GM19035 (cell line): ENCODE measurements around the gene DIDO1.
"Not testable (repeated sequence)": the region's sequence is repeated elsewhere in the genome, so short reads cannot be mapped to it uniquely, and the experiment has no call there.

ENCODE experiments used
- ATAC-seq: cut with Tn5 transposase; IDR thresholded peaks from one replicate; pipeline ENCODE4 v1.9.1; 2021; ENCODE audit not compliant: unreplicated experiment

Gene DIDO1

GRCh38 chr20:62880935-62881661, 45.2 kb downstream of the DIDO1 start:
- no peak for ATAC-seq

GRCh38 chr20:62880147-62880934, 46.0 kb downstream of the DIDO1 start:
- no peak for ATAC-seq

DNA sequence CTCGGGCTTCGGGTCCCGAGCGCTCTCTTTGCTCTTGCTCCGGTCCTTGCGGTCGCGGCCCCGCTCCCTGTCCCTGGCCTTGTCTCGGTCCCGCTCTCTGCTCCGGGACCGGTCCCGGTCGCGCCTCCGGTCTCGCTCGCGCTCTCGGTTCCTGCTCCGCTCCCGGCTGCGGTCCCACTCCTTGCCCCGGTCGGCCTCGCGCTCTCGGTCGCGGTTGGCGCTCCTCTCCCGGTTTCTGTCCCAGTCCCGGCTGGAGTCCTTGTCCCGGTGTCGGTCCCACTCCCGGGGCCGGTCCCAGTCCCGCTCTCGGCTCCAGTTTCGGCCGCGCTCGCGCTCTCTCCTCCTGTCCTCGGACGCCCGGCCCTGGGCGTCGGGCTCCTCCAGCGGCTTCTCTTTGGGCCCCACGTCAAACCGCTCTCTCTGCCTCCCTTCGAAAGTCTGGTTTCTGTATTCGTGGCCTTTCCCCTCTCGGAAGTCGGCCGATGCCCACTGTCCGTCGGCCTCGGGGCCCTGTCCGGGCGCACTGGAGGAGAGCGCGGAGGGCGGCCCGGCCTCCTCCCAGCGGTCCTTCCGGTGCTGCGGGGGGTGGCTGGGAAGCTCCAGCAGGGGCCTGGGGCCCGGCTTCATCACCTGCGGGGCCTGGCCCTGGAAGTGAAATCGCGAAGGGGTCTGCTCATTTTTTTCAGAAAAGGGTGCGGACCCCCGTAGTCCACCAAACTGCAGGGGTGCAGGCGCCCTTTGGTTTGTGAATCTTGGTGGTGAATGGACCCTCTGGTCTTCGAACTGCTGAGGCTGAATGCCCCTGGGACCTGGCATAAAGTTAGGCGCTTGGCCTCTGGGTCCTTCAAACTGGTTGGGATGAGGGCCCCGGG, 46.8 kb downstream of the DIDO1 start:
- no peak for ATAC-seq

DNA sequence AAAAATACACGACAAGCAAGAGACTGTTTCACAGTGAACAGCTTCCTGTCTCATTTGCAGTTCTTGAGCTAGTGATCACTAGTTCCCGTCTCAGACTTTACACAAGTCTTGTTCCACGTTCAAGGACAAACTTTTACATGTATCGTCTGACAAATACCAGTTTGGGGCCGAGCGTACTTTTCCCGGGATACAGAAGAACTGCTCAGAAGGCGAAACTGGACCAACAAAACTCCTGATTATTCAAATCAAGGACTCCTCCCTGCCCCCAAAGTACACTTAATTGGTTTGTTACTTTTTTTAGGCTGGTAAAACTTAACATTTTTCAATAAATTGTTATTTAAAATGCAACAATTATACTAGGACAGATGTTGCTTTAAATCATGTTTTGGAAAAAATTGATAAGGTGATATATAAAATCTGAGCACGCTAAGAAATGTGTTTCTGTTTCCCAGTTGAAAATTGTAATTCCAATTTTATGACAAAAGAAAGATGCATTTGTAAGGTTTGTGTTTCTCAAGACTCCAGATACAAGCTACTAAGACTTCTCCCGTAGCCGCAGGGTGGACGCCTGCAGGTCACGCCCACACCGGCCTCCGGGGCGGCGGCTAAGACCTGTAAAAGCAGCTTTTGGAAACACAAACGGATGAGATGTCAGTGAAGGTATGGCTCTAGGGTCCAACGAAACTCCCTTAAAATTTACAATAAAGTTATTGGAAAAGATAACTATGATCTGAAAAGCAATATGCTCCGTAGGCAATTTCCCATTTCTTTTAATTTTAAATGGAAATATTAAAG, 47.9 kb downstream of the DIDO1 start:
- no peak for ATAC-seq

- ATAC-seq = no peak
These were observed 49.1 kb downstream of the DIDO1 start for GRCh38 chr20:62876902-62877816.

DNA sequence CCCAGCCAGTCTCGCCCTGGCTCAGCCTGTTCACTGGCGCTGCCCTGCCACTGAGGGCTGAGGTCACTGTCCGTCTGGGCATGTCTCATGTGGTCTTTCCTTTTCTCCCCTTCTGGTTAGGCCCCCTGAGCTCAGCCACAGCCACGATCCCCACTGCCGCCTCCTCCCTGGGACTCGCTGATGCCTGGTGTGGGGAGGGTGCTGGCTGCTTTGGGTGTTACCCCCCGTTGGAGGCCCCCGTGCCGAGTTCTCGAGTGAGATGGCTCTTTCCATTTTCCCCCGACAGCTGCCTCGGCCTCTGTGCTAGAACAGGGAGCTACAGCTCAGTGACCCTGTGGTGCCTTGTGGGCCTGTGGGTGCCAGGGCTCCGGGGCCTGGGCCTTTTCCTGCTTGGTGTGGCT, 49.8 kb downstream of the DIDO1 start:
- no peak for ATAC-seq

DNA sequence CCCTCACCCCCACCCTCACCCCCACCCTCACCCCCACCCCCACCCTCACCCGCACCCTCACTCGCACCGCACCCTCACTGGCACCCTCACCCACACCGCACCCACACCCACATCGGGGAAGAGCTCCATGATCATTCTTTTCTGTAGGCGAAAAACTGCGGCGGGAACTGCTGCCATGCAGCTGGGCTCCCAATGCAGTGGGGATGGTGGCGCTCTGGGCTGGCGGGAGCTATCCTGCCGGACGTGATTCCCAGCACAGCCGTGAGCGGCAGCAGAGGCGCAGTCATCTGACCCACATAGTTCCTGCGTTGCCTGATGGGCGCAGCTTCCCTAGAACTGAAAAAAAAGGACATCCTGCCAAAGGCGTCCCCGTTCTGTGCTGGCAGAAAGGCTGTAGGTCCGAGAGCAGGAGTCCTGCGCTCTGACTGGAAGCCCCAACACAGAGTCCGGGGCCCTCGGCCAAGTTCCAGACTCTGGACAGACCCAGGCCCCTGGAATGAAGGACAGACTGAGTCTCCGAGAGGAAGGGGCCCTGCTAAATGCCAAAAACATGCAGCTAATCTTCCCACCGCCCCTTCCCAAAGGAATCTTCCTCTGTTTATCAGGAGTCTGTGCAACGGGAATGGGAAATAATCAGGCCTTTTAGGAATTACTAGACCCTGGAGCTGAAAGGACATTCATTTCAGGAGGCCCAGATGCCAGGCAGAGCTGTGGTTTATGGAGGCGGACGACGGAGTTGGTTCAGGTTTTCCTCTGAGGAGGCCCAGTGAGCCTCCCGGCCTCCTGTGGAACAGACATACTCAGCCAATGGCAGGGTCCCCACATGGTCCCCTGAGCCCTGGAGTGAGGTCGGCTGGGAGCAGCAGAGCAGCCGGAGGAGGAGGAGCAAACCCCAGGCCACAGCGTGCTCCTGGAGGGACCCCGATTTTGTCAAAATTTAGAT, 50.6 kb downstream of the DIDO1 start:
- no peak for ATAC-seq

DNA sequence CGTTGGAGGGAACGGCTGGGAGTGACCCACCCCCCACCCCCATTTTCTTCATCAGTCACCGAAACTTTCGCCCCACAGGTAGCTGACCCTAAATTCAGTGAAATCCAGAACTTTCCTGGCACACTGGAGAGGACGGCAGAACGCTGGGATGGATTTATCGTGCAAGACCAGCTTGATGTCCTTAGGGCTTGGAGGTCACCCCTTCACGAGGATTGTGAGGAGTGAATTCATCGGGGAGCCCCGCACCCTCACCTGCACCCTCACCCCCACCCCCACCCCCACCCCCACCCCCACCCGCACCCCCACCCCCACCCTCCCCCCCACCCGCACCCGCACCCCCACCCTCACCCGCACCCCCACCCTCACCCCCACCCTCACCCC, 51.4 kb downstream of the DIDO1 start:
- no peak for ATAC-seq

DNA sequence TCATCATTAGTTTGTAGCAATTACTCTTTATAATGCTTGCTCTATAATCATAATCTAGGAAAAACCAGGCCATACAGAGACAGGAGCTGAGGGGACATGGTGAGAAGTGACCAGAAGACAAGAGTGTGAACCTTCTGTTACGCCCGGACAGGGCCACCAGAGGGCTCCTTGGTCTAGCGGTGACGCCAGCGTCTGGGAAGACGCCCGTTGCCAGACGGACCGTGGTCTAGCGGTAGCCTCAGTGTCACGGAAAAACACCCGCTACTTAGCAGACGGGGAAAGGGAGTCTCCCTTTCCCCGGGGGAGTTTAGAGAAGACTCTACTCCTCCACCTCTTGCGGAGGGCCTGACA, 52.6 kb downstream of the DIDO1 start:
- ATAC-seq = not testable (repeated sequence)

GRCh38 chr20:62873280-62873679, 53.0 kb downstream of the DIDO1 start:
- no peak for ATAC-seq

DNA sequence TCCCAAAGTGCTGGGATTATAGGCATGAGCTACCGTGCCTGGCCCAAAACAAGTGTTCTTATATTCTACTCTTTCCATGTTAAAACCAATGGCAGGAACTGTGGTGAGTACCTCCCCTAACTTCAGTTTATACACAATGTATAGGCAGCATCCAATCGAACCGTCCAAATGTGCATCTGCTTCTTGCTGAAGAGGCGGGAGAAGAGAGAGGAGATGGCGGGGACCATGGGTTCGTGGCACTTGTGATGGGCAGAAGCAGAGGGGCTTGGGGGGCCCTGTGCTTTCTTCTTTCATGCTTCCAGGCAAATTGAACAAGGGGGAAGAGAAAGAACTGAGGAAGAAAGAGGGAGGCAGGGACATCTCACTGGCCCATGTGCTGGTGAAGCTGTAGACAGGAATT, 53.4 kb downstream of the DIDO1 start:
- ATAC-seq = no peak

GRCh38 chr20:62872184-62872847, 54.0 kb downstream of the DIDO1 start:
- ATAC-seq = no peak

GRCh38 chr20:62864207-62864606, 62.1 kb downstream of the DIDO1 start:
- ATAC-seq = no peak

DNA sequence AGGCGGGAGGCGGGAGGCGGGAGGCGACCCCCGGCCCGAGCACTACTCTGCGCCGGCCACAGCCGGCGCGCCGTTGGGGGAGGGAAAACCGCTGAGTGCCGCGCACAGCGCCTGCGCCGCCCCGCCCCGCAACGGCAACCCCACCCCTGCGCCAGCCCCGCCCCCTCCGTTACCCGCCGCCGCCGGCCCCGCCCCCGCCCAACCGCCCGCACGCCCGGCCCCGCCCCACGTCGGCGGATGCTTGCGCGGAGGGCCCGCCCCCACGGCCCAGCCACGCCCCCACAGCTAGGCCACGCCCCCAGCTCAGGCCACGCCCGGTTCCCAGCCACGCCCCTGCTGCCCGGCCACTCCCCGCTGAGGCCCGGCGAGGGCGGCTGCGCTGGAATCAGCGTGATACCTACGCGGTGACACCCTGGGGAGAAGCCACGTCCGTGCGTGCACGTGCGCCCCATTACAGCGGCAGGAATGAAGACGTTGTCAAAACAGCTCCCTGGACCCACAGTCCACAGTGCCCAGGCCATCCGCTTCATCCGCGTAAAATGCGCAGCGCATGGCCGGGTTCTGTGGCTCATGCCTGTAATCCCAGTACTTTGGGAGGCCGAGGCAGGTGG, 64.5 kb downstream of the DIDO1 start, which contains the start of gene TCFL5:
TSS of gene TCFL5 (minus strand) at position 97 of the 611 bp plus-strand sequence. CDS start 152 bp downstream, outside the sequence.
- peak; percentile 62 for ATAC-seq

GRCh38 chr20:62860924-62861691, 65.2 kb downstream of the DIDO1 start:
- ATAC-seq = peak; percentile 32

DNA sequence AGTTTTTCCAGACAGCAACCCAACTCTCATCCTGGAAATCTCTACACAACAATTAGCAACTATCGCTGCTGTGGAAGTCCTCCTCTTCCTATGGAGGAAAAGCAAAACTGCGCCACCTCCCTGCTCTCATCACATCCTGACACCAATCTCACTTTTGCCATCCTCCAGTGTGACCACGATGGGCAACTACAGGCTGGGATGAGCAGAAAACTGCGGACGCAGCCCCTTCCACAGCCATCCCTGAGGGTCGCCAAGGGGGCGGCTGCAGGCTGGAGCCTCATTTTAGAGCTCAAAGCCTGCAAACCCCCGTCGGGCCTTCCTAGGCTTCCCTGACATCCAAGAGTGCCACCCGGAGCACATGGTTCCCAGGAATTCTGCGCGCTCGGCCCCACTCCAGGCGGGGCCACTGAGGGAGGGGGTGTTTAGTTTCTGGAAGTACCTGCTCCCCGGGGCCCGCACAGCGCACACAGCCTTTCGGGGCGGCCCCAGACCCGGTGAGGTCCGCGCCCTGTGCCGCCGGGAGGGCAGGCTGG, 65.8 kb downstream of the DIDO1 start:
- no peak for ATAC-seq

GRCh38 chr20:62859721-62860120, 66.6 kb downstream of the DIDO1 start:
- no peak for ATAC-seq
